ENCODE results near the gene FLT1. TPM values are rescaled to one million over a fixed set of nuclear protein-coding genes. Genes with fewer than 3 reads are reported as not detected.

FLT1 gene
- polyA plus RNA-seq, 1 donor (not counting 4 experiments of a cell fraction or from before 2014, with no cell fraction given): 0.01 TPM

GRCh38 chr13:28466151-28466550 is 28.8 kb downstream of the FLT1 start:
- Histone ChIP-seq H3K4me1 (ENCODE audit: control insufficient read depth, extremely low read depth, insufficient read depth, low read length) (no peaks in the 10 kb centered on the region), H3K4me2 (ENCODE audit: control insufficient read depth, extremely low read depth, insufficient read depth, low read depth, low read length) (no peak overlapping the region), H4K20me1 (ENCODE audit: control insufficient read depth, extremely low read depth, insufficient read depth, low read length) (no peaks in the 10 kb centered on the region), H3K9ac (ENCODE audit: control insufficient read depth, extremely low read depth, insufficient read depth, low read length) (no peak overlapping the region), H2AFZ (ENCODE audit: control insufficient read depth, low read length) (no peak overlapping the region), H3K9me1 (ENCODE audit: control insufficient read depth, extremely low read depth, insufficient read depth, low read length) (no peaks in the 10 kb centered on the region), H3K4me3 (ENCODE audit: control insufficient read depth in 2 of 3, extremely low read depth in 1 of 3, insufficient read depth in 2 of 3, low read depth in 1 of 3, low read length in 3 of 3) (no peak overlapping the region), H3K9me3 (ENCODE audit: control insufficient read depth, low read depth, low read length) (no peaks in the 10 kb centered on the region), H3K27ac (ENCODE audit: control insufficient read depth, insufficient read depth, low read length) (no peak overlapping the region), H3K36me3 (ENCODE audit: control insufficient read depth in 2 of 2, extremely low read depth in 1 of 2, insufficient read depth in 2 of 2, low read length in 2 of 2) (no peaks in the 10 kb centered on the region), H3K27me3 (ENCODE audit: control insufficient read depth, extremely low read depth, insufficient read depth, low read length) (no peaks in the 10 kb centered on the region), H3K79me2 (ENCODE audit: control insufficient read depth, insufficient read depth, low read length) (no peaks in the 10 kb centered on the region)
- dilution Hi-C loops (cut with MboI; ENCODE audit: extremely low pct_ligation_motif_present, low sequenced_read_pairs): no loop called here
- no peak for DNase-seq (ENCODE audit: low read depth, low spot score)
- FAIRE-seq: no peak
- no peak for TF ChIP-seq EZH2 (IDR thresholded peaks at IDR 0.05; ENCODE audit: low read length)
- TF ChIP-seq CTCF (optimal IDR thresholded peaks at IDR 0.05 in 1 of 3, IDR thresholded peaks at IDR 0.05 in 1 of 3, conservative IDR thresholded peaks at IDR 0.05 in 1 of 3; ENCODE audit: extremely low read depth in 1 of 3, insufficient read depth in 2 of 3, low read length in 3 of 3): no peak

GRCh38 chr13:28464861-28465460 is 30.0 kb downstream of the FLT1 start:
- H4K20me1 ChIP-seq (ENCODE audit: control insufficient read depth, extremely low read depth, insufficient read depth, low read length): no peaks in the 10 kb centered on the region
- no peak overlapping the region for H3K27ac ChIP-seq (ENCODE audit: control insufficient read depth, insufficient read depth, low read length)

More at GRCh38 chr13:28464861-28465460, 30.0 kb downstream of the FLT1 start:
- Histone ChIP-seq H3K27me3 (ENCODE audit: control insufficient read depth, extremely low read depth, insufficient read depth, low read length) (no peaks in the 10 kb centered on the region), H3K4me3 (ENCODE audit: control insufficient read depth in 2 of 3, extremely low read depth in 1 of 3, insufficient read depth in 2 of 3, low read depth in 1 of 3, low read length in 3 of 3) (no peak overlapping the region), H3K79me2 (ENCODE audit: control insufficient read depth, insufficient read depth, low read length) (no peaks in the 10 kb centered on the region), H3K36me3 (ENCODE audit: control insufficient read depth in 2 of 2, extremely low read depth in 1 of 2, insufficient read depth in 2 of 2, low read length in 2 of 2) (no peaks in the 10 kb centered on the region), H3K9ac (ENCODE audit: control insufficient read depth, extremely low read depth, insufficient read depth, low read length) (no peak overlapping the region), H3K9me3 (ENCODE audit: control insufficient read depth, low read depth, low read length) (no peaks in the 10 kb centered on the region), H3K9me1 (ENCODE audit: control insufficient read depth, extremely low read depth, insufficient read depth, low read length) (no peaks in the 10 kb centered on the region), H3K4me2 (ENCODE audit: control insufficient read depth, extremely low read depth, insufficient read depth, low read depth, low read length) (no peak overlapping the region), H2AFZ (ENCODE audit: control insufficient read depth, low read length) (no peak overlapping the region), H3K4me1 (ENCODE audit: control insufficient read depth, extremely low read depth, insufficient read depth, low read length) (no peaks in the 10 kb centered on the region)
- TF ChIP-seq CTCF (optimal IDR thresholded peaks at IDR 0.05 in 1 of 3, IDR thresholded peaks at IDR 0.05 in 1 of 3, conservative IDR thresholded peaks at IDR 0.05 in 1 of 3; ENCODE audit: extremely low read depth in 1 of 3, insufficient read depth in 2 of 3, low read length in 3 of 3) (no peak), EZH2 (IDR thresholded peaks at IDR 0.05; ENCODE audit: low read length) (no peak)
- no peak for DNase-seq (ENCODE audit: low read depth, low spot score)
- dilution Hi-C loops (cut with MboI; ENCODE audit: extremely low pct_ligation_motif_present, low sequenced_read_pairs): no loop called here
- no peak for FAIRE-seq
